Peyer's patch (tissue), 4 donors: ENCODE results near the gene PTPN18. TPM values are rescaled to one million over a fixed set of nuclear protein-coding genes. Genes with fewer than 3 reads are reported as not detected.
A peak's percentile ranks its signal among the peaks of the same experiment; 100 is the strongest.
"Not testable (repeated sequence)": the region's sequence is repeated elsewhere in the genome, so short reads cannot be mapped to it uniquely, and the experiment has no call there.

Source experiments
- DNase-seq, 3 donors: peaks; one replicate each; pipeline ENCODE4 v3.0.0-alpha.2; 2017 to 2019
- H3K27ac ChIP-seq, 4 donors: fragments of 200-600 bp; sonication (generic); one replicate each; pipeline ENCODE4 v1.5.1; 2016 to 2019
- H3K27me3 ChIP-seq, 2 donors: fragments of 200-600 bp; sonication (generic); one replicate each; pipeline ENCODE4 v1.5.1; 2019
- H3K36me3 ChIP-seq, 3 donors: fragments of 200-600 bp; sonication (generic); one replicate each; pipeline ENCODE4 v1.5.1; 2016 to 2019
- H3K4me1 ChIP-seq, 4 donors: fragments of 200-600 bp; sonication (generic); one replicate each; pipeline ENCODE4 v1.5.1; 2016 to 2019
- H3K4me3 ChIP-seq, 4 donors: fragments of 200-600 bp; sonication (generic); 1 replicate in 3 of 4; 2 replicates in 1 of 4; pipeline ENCODE4 v1.5.1; 2016 to 2019; ENCODE audit warnings: mild to moderate bottlenecking in 1 of 4
- H3K9me3 ChIP-seq, 4 donors: fragments of 200-600 bp; sonication (generic); one replicate each; pipeline ENCODE4 v1.5.1; 2016 to 2019; ENCODE audit warnings: mild to moderate bottlenecking in 1 of 4
- POLR2A ChIP-seq, 2 donors: fragments of 450-650 bp; IDR thresholded peaks; one replicate each; pipeline ENCODE4 v1.5.1; 2017; ENCODE audit warnings: antibody characterized with exemption in 2 of 2, mild to moderate bottlenecking in 2 of 2, moderate library complexity in 2 of 2
- total RNA-seq, 4 donors: library from RNA; depleted of rRNA; stranded (reverse); fragments of >200 nt; gene quantifications; one replicate each; pipeline ENCODE4 v1.1.0, GENCODE V29; 2016
- TF ChIP-seq, protein P1 (sequence below), 6 experiments: fragments of 450-650 bp in 4 of 6; fragments of 200-600 bp in 2 of 6; sonication (generic) in 1 of 6; IDR thresholded peaks; one replicate each; pipeline ENCODE4 v1.5.1; 2017 to 2019; ENCODE audit warnings: antibody characterized with exemption in 6 of 6, mild to moderate bottlenecking in 3 of 6, moderate library complexity in 1 of 6

The PTPN18 gene
- total RNA-seq, 4 donors from 2014 or later = 137 to 208 (median 169) TPM

DNA sequence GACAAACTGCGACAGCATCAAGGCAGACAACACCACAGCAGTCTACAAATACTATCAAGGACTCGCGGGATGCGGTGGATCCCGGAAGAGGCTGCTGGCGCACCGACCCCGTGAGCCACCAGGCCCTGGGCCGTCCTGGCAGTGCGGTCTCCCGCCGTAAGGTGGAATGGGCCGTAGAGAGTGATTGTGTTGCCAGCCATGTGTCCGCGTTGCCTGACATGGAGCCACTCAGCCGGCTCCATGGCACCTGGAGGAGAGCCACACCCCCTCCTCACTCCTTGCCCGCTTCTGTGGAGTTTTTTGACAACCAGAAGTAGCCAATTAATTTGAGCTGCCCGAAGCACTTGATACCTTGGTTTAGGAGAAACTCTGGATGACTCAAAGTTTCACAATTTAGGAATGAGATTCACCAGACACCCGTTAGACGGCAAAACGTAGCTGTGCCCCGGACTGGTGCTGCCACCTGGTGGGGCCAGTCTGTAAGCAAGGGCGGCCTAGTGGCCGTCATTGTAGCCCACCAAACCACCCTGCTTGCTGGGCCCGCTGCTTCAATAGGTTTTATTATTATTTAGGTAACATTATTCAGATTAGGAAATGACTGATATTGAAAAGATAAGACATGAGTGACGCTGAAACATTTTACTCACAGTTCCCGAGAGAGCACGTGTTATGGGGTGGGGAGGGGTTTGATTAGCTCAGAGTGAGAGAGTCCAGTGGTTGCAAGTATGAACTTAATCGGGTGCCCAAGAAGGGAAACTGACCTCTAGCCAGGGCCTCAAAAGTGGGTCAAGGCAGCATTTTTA, 23.4 kb upstream of the PTPN18 start:
- Histone ChIP-seq H3K9me3 (no peaks in the 10 kb centered on the region), H3K27me3 (no peaks in the 10 kb centered on the region), H3K27ac (no peak overlapping the region), H3K4me3 (peak overlapping the region in 1 of 4 donors; percentile 6), H3K36me3 (no peaks in the 10 kb centered on the region), H3K4me1 (peaks cover 0 to 4% (median 0%) of the 10 kb centered on the region in 4 donors)
- TF ChIP-seq, protein P1, sequence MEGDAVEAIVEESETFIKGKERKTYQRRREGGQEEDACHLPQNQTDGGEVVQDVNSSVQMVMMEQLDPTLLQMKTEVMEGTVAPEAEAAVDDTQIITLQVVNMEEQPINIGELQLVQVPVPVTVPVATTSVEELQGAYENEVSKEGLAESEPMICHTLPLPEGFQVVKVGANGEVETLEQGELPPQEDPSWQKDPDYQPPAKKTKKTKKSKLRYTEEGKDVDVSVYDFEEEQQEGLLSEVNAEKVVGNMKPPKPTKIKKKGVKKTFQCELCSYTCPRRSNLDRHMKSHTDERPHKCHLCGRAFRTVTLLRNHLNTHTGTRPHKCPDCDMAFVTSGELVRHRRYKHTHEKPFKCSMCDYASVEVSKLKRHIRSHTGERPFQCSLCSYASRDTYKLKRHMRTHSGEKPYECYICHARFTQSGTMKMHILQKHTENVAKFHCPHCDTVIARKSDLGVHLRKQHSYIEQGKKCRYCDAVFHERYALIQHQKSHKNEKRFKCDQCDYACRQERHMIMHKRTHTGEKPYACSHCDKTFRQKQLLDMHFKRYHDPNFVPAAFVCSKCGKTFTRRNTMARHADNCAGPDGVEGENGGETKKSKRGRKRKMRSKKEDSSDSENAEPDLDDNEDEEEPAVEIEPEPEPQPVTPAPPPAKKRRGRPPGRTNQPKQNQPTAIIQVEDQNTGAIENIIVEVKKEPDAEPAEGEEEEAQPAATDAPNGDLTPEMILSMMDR (IDR thresholded peaks at IDR 0.05) = peak; percentile 63 to 95 (median 94)
- no peak for TF ChIP-seq POLR2A (IDR thresholded peaks at IDR 0.05)
- peak; percentile 62 to 84 (median 79) for DNase-seq

DNA sequence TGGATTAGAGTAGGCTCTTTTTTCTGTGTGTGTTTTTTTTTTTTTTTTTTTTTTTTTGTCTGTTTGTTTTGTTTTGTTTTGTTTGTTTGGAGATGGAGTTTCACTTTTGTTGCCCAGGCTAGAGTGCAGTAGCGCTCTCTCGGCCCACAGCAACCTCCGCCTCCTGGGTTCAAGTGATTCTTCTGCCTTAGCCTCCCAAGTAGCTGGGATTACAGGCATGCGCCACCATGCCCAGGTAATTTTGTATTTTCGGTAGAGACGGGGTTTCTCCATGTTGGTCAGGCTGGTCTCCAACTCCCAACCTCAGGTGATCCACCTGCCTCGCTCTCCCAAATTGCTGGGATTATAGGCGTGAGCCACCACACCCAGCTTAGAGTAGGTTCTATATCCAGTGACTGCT, 22.6 kb upstream of the PTPN18 start:
- H3K36me3 ChIP-seq, H3K27me3 ChIP-seq, H3K9me3 ChIP-seq, H3K27ac ChIP-seq, DNase-seq, H3K4me1 ChIP-seq, H3K4me3 ChIP-seq: not testable (repeated sequence)

DNA sequence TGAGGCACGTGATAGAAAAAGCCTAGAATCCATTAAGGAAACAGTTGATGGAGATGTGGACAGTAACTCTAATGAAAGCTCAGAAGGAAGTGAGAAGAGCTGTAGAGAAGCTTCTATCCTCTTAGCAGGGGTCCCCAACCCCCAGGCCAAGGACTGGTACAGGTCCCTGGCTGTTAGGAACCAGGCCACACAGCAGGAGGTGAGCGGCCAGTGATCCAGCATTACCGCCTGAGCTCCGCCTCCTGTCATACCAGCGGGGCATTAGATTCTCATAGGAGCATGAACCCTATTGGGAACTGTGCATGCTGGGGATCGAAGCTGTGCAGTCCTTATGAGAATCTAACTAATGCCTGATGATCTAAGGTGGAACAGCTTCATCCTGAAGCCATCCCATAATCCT, 21.8 kb upstream of the PTPN18 start:
- Histone ChIP-seq H3K4me3 (no peak overlapping the region), H3K36me3 (peaks cover 0 to 10% (median 0%) of the 10 kb centered on the region in 3 donors), H3K27me3 (no peaks in the 10 kb centered on the region), H3K27ac (no peak overlapping the region), H3K4me1 (peaks cover 0 to 4% (median 0%) of the 10 kb centered on the region in 4 donors), H3K9me3 (no peaks in the 10 kb centered on the region)
- no peak for DNase-seq
- TF ChIP-seq, protein P1 (IDR thresholded peaks at IDR 0.05) = no peak
- TF ChIP-seq POLR2A (IDR thresholded peaks at IDR 0.05) = no peak

DNA sequence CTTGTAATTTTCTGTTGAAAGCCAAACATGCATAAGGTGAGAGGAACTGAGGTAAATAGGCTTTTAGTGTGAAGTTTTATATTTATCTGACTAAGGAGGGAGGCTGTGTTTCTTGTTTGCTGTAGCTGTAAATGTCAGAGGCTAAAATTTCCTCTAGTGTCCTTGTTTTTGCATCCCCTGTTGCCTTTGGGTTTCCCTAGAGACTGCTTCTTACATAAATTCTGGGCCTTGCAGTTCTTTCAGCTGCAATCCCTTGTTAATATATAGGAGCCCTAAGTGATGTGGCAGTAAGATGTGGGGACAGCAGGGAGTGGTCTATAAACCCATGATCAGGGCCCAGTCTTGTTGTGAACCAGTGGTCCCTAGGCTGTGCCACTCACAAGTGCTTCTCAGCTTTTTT, 20.6 kb upstream of the PTPN18 start:
- H3K4me1 ChIP-seq = peaks cover 0 to 4% (median 0%) of the 10 kb centered on the region in 4 donors
- H3K36me3 ChIP-seq = peaks cover 0 to 22% (median 0%) of the 10 kb centered on the region in 3 donors
- H3K9me3 ChIP-seq = no peaks in the 10 kb centered on the region
- no peak overlapping the region for H3K4me3 ChIP-seq
- DNase-seq = no peak
- no peaks in the 10 kb centered on the region for H3K27me3 ChIP-seq
- no peak overlapping the region for H3K27ac ChIP-seq
- TF ChIP-seq POLR2A (IDR thresholded peaks at IDR 0.05) = no peak
- TF ChIP-seq, protein P1 (IDR thresholded peaks at IDR 0.05) = no peak

DNA sequence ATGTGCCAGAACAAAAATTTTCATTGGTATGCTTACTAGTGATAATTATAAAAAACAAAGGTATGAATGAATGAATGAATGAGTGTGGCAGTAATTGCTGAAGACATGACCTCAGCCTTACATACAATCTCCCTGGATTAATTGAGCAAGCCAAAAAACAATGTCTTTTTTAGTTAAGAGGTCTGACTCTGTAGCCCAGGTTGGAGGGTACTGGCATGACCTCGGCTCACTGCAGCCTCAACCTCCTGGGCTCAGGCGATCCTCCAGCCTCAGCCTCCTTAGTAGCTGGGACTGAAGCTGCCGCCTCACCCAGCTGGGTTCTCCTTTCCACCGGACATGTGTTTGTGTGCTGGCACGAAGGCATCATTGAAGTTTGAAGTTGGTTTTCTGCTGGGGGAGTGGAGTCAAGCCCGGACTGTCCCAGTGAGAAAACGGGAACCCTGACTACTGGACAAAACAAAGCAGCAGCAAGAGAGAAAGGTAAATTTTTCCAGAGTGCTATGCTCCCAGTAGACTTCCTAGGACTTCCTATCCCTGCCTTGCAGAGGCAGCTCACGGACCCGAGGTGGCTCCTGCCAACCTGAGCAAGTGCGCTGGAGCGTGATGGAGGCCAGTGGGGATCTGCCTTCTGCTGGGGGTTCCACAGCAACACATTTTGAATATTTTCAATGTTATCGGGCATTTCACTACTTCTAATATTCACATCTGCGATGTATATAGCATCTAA, 19.5 kb upstream of the PTPN18 start:
- no peak for DNase-seq
- Histone ChIP-seq H3K27me3 (no peaks in the 10 kb centered on the region), H3K9me3 (no peaks in the 10 kb centered on the region), H3K27ac (no peak overlapping the region), H3K4me3 (no peak overlapping the region), H3K36me3 (peaks cover 0 to 24% (median 0%) of the 10 kb centered on the region in 3 donors), H3K4me1 (peaks cover 0 to 12% (median 0%) of the 10 kb centered on the region in 4 donors)
- TF ChIP-seq POLR2A (IDR thresholded peaks at IDR 0.05) = no peak
- TF ChIP-seq, protein P1 (IDR thresholded peaks at IDR 0.05) = no peak
